Osteoblast (primary cell): ENCODE measurements around the gene KCNQ1. TPM values are rescaled to one million over a fixed set of nuclear protein-coding genes. Genes with fewer than 3 reads are reported as not detected.

Source experiments
- DNase-seq: peaks from one replicate; pipeline ENCODE4 v3.0.0; 2011; ENCODE audit warnings: low spot score, mixed read lengths; ENCODE audit not compliant: insufficient read length; ENCODE audit errors: missing footprints
- H2AFZ ChIP-seq: 2 replicates; pipeline ENCODE4 v1.6.0; 2011; ENCODE audit warnings: mild to moderate bottlenecking, low read length
- H3K27ac ChIP-seq: 2 replicates; pipeline ENCODE4 v1.5.1; 2011; ENCODE audit warnings: mild to moderate bottlenecking, low read depth, low read length, moderate library complexity
- H3K27me3 ChIP-seq: 2 replicates; pipeline ENCODE4 v1.6.0; 2012; ENCODE audit warnings: mild to moderate bottlenecking, control low read depth, inconsistent platforms, low read length, moderate library complexity; ENCODE audit not compliant: insufficient read depth
- H3K36me3 ChIP-seq: 2 replicates; pipeline ENCODE4 v1.5.1; 2011; ENCODE audit warnings: mild to moderate bottlenecking, low read length, control low read depth, moderate library complexity; ENCODE audit not compliant: insufficient read depth
- H3K4me1 ChIP-seq: 2 replicates; pipeline ENCODE4 v1.5.1; 2011; ENCODE audit warnings: mild to moderate bottlenecking, low read length, control low read depth, moderate library complexity; ENCODE audit not compliant: insufficient read depth
- H3K4me2 ChIP-seq: 2 replicates; pipeline ENCODE4 v1.6.0; 2011; ENCODE audit warnings: mild to moderate bottlenecking, low read length; ENCODE audit not compliant: insufficient read depth
- H3K4me3 ChIP-seq: fragments of 200-600 bp; sonication (generic); 3 replicates; pipeline ENCODE4 v1.5.1; 2012; ENCODE audit warnings: mild to moderate bottlenecking, low read length, inconsistent platforms; ENCODE audit not compliant: insufficient read depth
- H3K79me2 ChIP-seq: 2 replicates; pipeline ENCODE4 v1.6.0; 2012; ENCODE audit warnings: mild to moderate bottlenecking, low read length, control low read depth, inconsistent platforms; ENCODE audit not compliant: insufficient read depth
- H3K9me3 ChIP-seq: 2 replicates; pipeline ENCODE4 v1.5.1; 2011; ENCODE audit warnings: low read depth, low read length, control low read depth
- H4K20me1 ChIP-seq: 2 replicates; pipeline ENCODE4 v1.6.0; 2012; ENCODE audit warnings: mild to moderate bottlenecking, low read length, control low read depth; ENCODE audit not compliant: insufficient read depth
- total RNA-seq: library from RNA; depleted of rRNA; stranded (reverse); fragments of >200 nt; gene quantifications from 2 replicates; pipeline ENCODE4 v1.2.3, GENCODE V29; 2012
- TF ChIP-seq, protein P1 (sequence below): IDR thresholded peaks from 2 replicates; pipeline ENCODE4 v1.5.1; 2011; ENCODE audit warnings: mild to moderate bottlenecking, low read depth, low read length, moderate library complexity; ENCODE audit errors: extremely low read depth

The KCNQ1 gene
- total RNA-seq, 1 donor = not detected

GRCh38 chr11:2571598-2572281, 126.9 kb downstream of the KCNQ1 start:
- H4K20me1 ChIP-seq = no peaks in the 10 kb centered on the region
- H2AFZ ChIP-seq = no peak overlapping the region
- TF ChIP-seq, protein P1, sequence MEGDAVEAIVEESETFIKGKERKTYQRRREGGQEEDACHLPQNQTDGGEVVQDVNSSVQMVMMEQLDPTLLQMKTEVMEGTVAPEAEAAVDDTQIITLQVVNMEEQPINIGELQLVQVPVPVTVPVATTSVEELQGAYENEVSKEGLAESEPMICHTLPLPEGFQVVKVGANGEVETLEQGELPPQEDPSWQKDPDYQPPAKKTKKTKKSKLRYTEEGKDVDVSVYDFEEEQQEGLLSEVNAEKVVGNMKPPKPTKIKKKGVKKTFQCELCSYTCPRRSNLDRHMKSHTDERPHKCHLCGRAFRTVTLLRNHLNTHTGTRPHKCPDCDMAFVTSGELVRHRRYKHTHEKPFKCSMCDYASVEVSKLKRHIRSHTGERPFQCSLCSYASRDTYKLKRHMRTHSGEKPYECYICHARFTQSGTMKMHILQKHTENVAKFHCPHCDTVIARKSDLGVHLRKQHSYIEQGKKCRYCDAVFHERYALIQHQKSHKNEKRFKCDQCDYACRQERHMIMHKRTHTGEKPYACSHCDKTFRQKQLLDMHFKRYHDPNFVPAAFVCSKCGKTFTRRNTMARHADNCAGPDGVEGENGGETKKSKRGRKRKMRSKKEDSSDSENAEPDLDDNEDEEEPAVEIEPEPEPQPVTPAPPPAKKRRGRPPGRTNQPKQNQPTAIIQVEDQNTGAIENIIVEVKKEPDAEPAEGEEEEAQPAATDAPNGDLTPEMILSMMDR = no peak
- H3K9me3 ChIP-seq = no peaks in the 10 kb centered on the region
- H3K4me3 ChIP-seq = no peak overlapping the region
- DNase-seq = no peak
- H3K36me3 ChIP-seq = no peaks in the 10 kb centered on the region
- no peaks in the 10 kb centered on the region for H3K27me3 ChIP-seq
- no peaks in the 10 kb centered on the region for H3K79me2 ChIP-seq
- no peak overlapping the region for H3K4me2 ChIP-seq
- H3K27ac ChIP-seq = no peak overlapping the region
- no peaks in the 10 kb centered on the region for H3K4me1 ChIP-seq

DNA sequence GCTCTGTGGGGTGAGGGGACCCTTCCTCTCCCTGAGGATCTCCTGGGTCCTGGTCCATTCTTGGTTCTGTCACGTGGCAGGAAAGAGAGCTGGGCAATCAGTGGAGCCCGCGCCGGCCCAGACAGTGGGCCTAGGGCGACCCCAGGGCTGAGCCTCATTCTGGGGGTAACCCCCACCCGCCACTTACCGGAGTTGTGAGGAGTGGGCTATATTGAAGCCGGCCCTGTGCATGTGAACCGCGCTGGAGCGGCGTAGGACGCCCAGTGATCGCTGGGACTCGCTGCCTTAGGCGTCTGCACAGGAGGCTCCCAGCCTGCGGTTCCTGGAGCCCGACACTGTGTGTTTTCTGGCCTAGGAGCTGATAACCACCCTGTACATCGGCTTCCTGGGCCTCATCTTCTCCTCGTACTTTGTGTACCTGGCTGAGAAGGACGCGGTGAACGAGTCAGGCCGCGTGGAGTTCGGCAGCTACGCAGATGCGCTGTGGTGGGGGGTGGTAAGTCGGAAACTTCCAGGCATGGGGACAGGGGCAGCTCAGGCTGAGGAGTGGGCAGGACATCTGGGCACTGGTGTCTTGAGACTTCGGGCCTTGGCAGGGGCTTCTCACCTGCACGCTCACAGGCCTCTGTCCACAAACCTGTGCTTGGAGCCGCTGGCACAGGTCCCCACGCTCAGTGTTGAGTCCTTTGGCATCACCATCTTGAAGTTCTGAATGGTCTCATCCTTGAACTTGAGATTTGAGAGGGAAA, 127.9 kb downstream of the KCNQ1 start:
- Histone ChIP-seq H3K9me3 (no peaks in the 10 kb centered on the region), H3K79me2 (no peaks in the 10 kb centered on the region), H3K4me1 (no peaks in the 10 kb centered on the region), H3K27me3 (no peaks in the 10 kb centered on the region), H4K20me1 (no peaks in the 10 kb centered on the region), H2AFZ (no peak overlapping the region), H3K4me2 (no peak overlapping the region), H3K27ac (no peak overlapping the region), H3K4me3 (no peak overlapping the region), H3K36me3 (no peaks in the 10 kb centered on the region)
- DNase-seq = peak; percentile 68
- TF ChIP-seq, protein P1 = no peak

- TF ChIP-seq, protein P1 = no peak
- no peaks in the 10 kb centered on the region for H3K27me3 ChIP-seq
- H3K4me2 ChIP-seq = no peak overlapping the region
- H4K20me1 ChIP-seq = no peaks in the 10 kb centered on the region
- no peaks in the 10 kb centered on the region for H3K4me1 ChIP-seq
- no peaks in the 10 kb centered on the region for H3K79me2 ChIP-seq
- H3K4me3 ChIP-seq = no peak overlapping the region
- no peak overlapping the region for H3K27ac ChIP-seq
- H2AFZ ChIP-seq = no peak overlapping the region
- DNase-seq = peak; percentile 87
- H3K9me3 ChIP-seq = no peaks in the 10 kb centered on the region
- no peaks in the 10 kb centered on the region for H3K36me3 ChIP-seq
Measured at GRCh38 chr11:2573240-2574042, 128.6 kb downstream of the KCNQ1 start.
